ENCODE measurements around the gene XYLT2.

The XYLT2 gene

DNA sequence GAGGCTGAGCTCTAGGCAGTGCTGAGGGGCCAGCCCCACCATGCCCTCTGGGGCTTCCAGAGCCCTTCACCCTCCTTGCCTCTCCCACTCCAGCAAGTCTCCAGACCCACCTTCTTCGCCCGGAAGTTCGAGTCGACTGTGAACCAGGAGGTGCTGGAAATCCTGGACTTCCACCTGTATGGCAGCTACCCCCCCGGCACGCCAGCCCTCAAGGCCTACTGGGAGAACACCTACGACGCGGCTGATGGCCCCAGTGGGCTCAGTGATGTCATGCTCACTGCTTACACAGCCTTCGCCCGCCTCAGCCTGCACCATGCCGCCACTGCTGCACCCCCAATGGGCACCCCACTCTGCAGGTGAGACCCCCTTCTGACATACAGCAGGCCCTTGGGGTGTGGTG lies 10.5 kb downstream of the XYLT2 start:
- no peaks in the 10 kb centered on the region for H3K27me3 ChIP-seq (ENCODE audit: insufficient read depth, low read length, poor library complexity)
- H4K20me1 ChIP-seq (ENCODE audit: insufficient read depth, low read length) = peaks cover 38% of the 10 kb centered on the region
- no peak overlapping the region for H3K4me2 ChIP-seq (ENCODE audit: insufficient read depth, low read length)
- H3K4me1 ChIP-seq (ENCODE audit: insufficient read depth, low read length) = no peaks in the 10 kb centered on the region
- H2AFZ ChIP-seq (ENCODE audit: low read depth, low read length) = no peak overlapping the region
- TF ChIP-seq, protein P1, sequence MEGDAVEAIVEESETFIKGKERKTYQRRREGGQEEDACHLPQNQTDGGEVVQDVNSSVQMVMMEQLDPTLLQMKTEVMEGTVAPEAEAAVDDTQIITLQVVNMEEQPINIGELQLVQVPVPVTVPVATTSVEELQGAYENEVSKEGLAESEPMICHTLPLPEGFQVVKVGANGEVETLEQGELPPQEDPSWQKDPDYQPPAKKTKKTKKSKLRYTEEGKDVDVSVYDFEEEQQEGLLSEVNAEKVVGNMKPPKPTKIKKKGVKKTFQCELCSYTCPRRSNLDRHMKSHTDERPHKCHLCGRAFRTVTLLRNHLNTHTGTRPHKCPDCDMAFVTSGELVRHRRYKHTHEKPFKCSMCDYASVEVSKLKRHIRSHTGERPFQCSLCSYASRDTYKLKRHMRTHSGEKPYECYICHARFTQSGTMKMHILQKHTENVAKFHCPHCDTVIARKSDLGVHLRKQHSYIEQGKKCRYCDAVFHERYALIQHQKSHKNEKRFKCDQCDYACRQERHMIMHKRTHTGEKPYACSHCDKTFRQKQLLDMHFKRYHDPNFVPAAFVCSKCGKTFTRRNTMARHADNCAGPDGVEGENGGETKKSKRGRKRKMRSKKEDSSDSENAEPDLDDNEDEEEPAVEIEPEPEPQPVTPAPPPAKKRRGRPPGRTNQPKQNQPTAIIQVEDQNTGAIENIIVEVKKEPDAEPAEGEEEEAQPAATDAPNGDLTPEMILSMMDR (IDR thresholded peaks at IDR 0.05; ENCODE audit: borderline replicate concordance, extremely low read depth, low read length, poor library complexity, severe bottlenecking) = no peak
- no peak for TF ChIP-seq EZH2 (IDR thresholded peaks at IDR 0.05; ENCODE audit: borderline replicate concordance, low read depth, low read length, severe bottlenecking)
- H3K27ac ChIP-seq (ENCODE audit: low read length) = no peak overlapping the region
- DNase-seq (no peak), ATAC-seq (ENCODE audit: insufficient read depth, low read depth) (no peak)
- H3K4me3 ChIP-seq (ENCODE audit: low read depth in 1 of 2, low read length in 2 of 2) = no peak overlapping the region
- peaks cover 13% of the 10 kb centered on the region; the same call in 1 of the 2 replicates for H3K79me2 ChIP-seq (ENCODE audit: insufficient read depth, low read length)
- H3K9me3 ChIP-seq (ENCODE audit: insufficient read depth, low read length, severe bottlenecking) = no peaks in the 10 kb centered on the region
- no peak overlapping the region for H3K9ac ChIP-seq (ENCODE audit: low read depth, low read length)
- H3K36me3 ChIP-seq (ENCODE audit: insufficient read depth, low read length) = peaks cover 90% of the 10 kb centered on the region

DNA sequence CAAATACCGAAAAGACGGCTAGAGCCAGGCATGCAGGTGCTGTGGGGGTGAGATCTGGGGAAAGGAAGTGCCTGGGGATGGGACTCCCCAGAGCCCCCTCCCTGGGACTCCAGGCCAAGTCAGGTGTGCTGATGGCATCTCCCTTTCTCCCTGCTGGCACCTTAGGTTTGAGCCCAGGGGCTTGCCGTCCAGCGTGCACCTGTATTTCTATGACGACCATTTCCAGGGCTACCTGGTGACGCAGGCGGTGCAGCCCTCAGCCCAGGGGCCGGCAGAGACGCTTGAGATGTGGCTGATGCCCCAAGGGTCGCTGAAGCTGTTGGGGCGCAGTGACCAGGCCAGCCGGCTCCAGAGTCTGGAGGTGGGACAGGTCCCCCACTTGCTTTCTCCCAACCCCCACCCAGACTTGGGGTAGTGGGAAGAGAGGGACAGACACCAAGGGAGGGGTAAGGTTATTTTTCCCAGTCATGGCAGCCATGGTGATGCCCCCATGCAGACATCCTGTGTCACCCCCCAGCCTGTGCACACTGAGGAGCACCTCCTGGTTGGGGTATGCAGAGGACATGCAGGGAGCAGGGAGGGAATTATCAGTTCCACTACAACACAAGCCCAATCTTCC lies 11.1 kb downstream of the XYLT2 start:
- no peak for ATAC-seq (ENCODE audit: insufficient read depth, low read depth)
- no peak overlapping the region for H3K9ac ChIP-seq (ENCODE audit: low read depth, low read length)
- peaks cover 38% of the 10 kb centered on the region for H4K20me1 ChIP-seq (ENCODE audit: insufficient read depth, low read length)
- peaks cover 8% of the 10 kb centered on the region; the same call in 1 of the 2 replicates for H3K79me2 ChIP-seq (ENCODE audit: insufficient read depth, low read length)
- no peaks in the 10 kb centered on the region for H3K4me1 ChIP-seq (ENCODE audit: insufficient read depth, low read length)
- no peak overlapping the region for H2AFZ ChIP-seq (ENCODE audit: low read depth, low read length)
- no peak overlapping the region for H3K4me2 ChIP-seq (ENCODE audit: insufficient read depth, low read length)
- H3K4me3 ChIP-seq (ENCODE audit: low read depth in 1 of 2, low read length in 2 of 2) = no peak overlapping the region
- H3K27me3 ChIP-seq (ENCODE audit: insufficient read depth, low read length, poor library complexity) = no peaks in the 10 kb centered on the region
- TF ChIP-seq, protein P1 (IDR thresholded peaks at IDR 0.05; ENCODE audit: borderline replicate concordance, extremely low read depth, low read length, poor library complexity, severe bottlenecking) = no peak
- TF ChIP-seq EZH2 (IDR thresholded peaks at IDR 0.05; ENCODE audit: borderline replicate concordance, low read depth, low read length, severe bottlenecking) = no peak
- H3K36me3 ChIP-seq (ENCODE audit: insufficient read depth, low read length) = peaks cover 88% of the 10 kb centered on the region
- no peak overlapping the region for H3K27ac ChIP-seq (ENCODE audit: low read length)
- no peaks in the 10 kb centered on the region for H3K9me3 ChIP-seq (ENCODE audit: insufficient read depth, low read length, severe bottlenecking)
- no peak for DNase-seq

GRCh38 chr17:50358177-50358576 lies 12.3 kb downstream of the XYLT2 start:
- Histone ChIP-seq H3K79me2 (ENCODE audit: insufficient read depth, low read length) (no peaks in the 10 kb centered on the region), H3K4me3 (ENCODE audit: low read depth in 1 of 2, low read length in 2 of 2) (no peak overlapping the region), H3K4me1 (ENCODE audit: insufficient read depth, low read length) (no peaks in the 10 kb centered on the region), H4K20me1 (ENCODE audit: insufficient read depth, low read length) (peaks cover 36% of the 10 kb centered on the region), H3K4me2 (ENCODE audit: insufficient read depth, low read length) (no peak overlapping the region), H3K9me3 (ENCODE audit: insufficient read depth, low read length, severe bottlenecking) (no peaks in the 10 kb centered on the region), H3K27ac (ENCODE audit: low read length) (no peak overlapping the region), H2AFZ (ENCODE audit: low read depth, low read length) (no peak overlapping the region), H3K27me3 (ENCODE audit: insufficient read depth, low read length, poor library complexity) (no peaks in the 10 kb centered on the region), H3K9ac (ENCODE audit: low read depth, low read length) (no peak overlapping the region), H3K36me3 (ENCODE audit: insufficient read depth, low read length) (peaks cover 76% of the 10 kb centered on the region)
- no peak for DNase-seq
- no peak for ATAC-seq (ENCODE audit: insufficient read depth, low read depth)
- TF ChIP-seq, protein P1 (IDR thresholded peaks at IDR 0.05; ENCODE audit: borderline replicate concordance, extremely low read depth, low read length, poor library complexity, severe bottlenecking) = no peak
- no peak for TF ChIP-seq EZH2 (IDR thresholded peaks at IDR 0.05; ENCODE audit: borderline replicate concordance, low read depth, low read length, severe bottlenecking)

All from DND-41 (cell line).